Mammary epithelial cell (primary cell): ENCODE data around the gene RAB14.

Source experiments
- CTCF ChIP-seq, 2 donors: IDR thresholded peaks in 1 of 2; conservative IDR thresholded peaks in 1 of 2; 2 replicates each; pipeline ENCODE4 v1.5.1; 2011 to 2012; ENCODE audit warnings: inconsistent platforms in 2 of 2, low read length in 2 of 2, mild to moderate bottlenecking in 2 of 2, control low read depth in 1 of 2, low read depth in 1 of 2; ENCODE audit not compliant: insufficient read depth in 1 of 2; ENCODE audit errors: extremely low read depth in 1 of 2
- EZH2 ChIP-seq: IDR thresholded peaks from 2 replicates; pipeline ENCODE4 v1.6.1; 2012; ENCODE audit warnings: low read length, inconsistent platforms, borderline replicate concordance

- no peak for TF ChIP-seq CTCF (conservative IDR thresholded peaks at IDR 0.05 in 1 of 2, IDR thresholded peaks at IDR 0.05 in 1 of 2; ENCODE audit: extremely low read depth in 1 of 2, insufficient read depth in 1 of 2, low read depth in 1 of 2, low read length in 2 of 2)
- no peak for TF ChIP-seq EZH2
Measured at GRCh38 chr9:121232251-121232650, 30.6 kb upstream of the RAB14 start.
